Measurements from ENCODE around the gene ASTN2.

The ASTN2 gene

DNA sequence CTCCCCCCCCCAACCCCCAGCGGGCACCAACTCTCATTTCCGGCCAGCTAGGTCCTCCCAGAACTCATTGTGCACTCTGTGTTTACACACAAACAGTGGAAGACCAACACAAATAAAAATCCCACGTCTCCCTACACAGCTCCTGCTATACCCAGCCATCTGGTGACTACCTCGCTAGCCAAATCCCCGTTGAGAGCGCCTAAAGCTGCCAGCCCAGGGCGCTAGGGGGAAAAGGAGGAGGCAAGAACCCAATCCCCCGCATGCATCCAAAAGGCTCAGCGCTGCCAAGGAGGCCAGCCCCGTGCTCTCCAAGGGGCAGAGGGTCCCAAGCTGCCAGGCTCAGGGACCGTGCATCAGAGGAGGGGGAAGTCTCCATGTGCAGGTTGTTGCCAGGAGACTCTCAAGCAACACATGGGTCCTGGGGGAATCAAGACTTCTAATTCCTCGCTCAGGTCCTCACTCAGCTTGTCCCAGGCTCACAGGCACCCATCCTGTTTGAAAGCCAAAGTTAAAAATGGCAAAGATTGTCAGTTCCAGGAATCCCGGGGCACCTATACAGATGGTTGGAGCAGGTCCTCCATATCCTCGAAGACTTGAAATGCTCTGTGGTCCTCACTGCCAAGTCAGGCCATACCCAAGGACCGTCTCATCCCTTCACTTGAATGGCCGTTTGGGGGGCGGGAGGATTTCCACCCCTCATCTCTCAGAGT lies 2.7 kb downstream of the ASTN2 start:
- no peak overlapping the region for H3K27ac Mint-ChIP-seq
- no peak for ATAC-seq (replicated peaks)
- H3K4me1 Mint-ChIP-seq (ENCODE audit: low read depth in 2 of 2), result no peaks in the 10 kb centered on the region
- no peaks in the 10 kb centered on the region for H3K36me3 Mint-ChIP-seq (ENCODE audit: insufficient read depth)
- H3K27me3 Mint-ChIP-seq, result peaks cover 30 to 31% of the 10 kb centered on the region in 2 donors
- H3K9me3 Mint-ChIP-seq, result peaks cover 4 to 9% of the 10 kb centered on the region in 2 donors
- H3K4me3 Mint-ChIP-seq, result no peak overlapping the region
- no peak for DNase-seq

- Mint-ChIP-seq H3K27ac (no peak overlapping the region), H3K9me3 (peaks cover 4 to 9% of the 10 kb centered on the region in 2 donors), H3K36me3 (ENCODE audit: insufficient read depth) (no peaks in the 10 kb centered on the region), H3K4me1 (ENCODE audit: low read depth in 2 of 2) (no peaks in the 10 kb centered on the region), H3K4me3 (no peak overlapping the region), H3K27me3 (peaks cover 30 to 31% of the 10 kb centered on the region in 2 donors)
- ATAC-seq (replicated peaks) (no peak), DNase-seq (no peak)
These were observed 3.3 kb downstream of the ASTN2 start for GRCh38 chr9:117411547-117411946.

GRCh38 chr9:117409321-117409720 lies 5.5 kb downstream of the ASTN2 start:
- Mint-ChIP-seq H3K36me3 (ENCODE audit: insufficient read depth) (no peaks in the 10 kb centered on the region), H3K4me1 (ENCODE audit: low read depth in 2 of 2) (no peaks in the 10 kb centered on the region), H3K27me3 (peaks cover 30 to 31% of the 10 kb centered on the region in 2 donors), H3K27ac (no peak overlapping the region), H3K9me3 (peaks cover 6 to 9% of the 10 kb centered on the region in 2 donors), H3K4me3 (no peak overlapping the region)
- DNase-seq (no peak), ATAC-seq (replicated peaks) (no peak)

GRCh38 chr9:117407436-117408022 lies 7.3 kb downstream of the ASTN2 start:
- Mint-ChIP-seq H3K27me3 (peaks cover 15 to 16% of the 10 kb centered on the region in 2 donors), H3K27ac (no peak overlapping the region), H3K4me3 (no peak overlapping the region), H3K4me1 (ENCODE audit: low read depth in 2 of 2) (no peaks in the 10 kb centered on the region), H3K9me3 (peaks cover 6 to 9% of the 10 kb centered on the region in 2 donors), H3K36me3 (ENCODE audit: insufficient read depth) (no peaks in the 10 kb centered on the region)
- ATAC-seq (replicated peaks), result no peak
- DNase-seq, result no peak

DNA sequence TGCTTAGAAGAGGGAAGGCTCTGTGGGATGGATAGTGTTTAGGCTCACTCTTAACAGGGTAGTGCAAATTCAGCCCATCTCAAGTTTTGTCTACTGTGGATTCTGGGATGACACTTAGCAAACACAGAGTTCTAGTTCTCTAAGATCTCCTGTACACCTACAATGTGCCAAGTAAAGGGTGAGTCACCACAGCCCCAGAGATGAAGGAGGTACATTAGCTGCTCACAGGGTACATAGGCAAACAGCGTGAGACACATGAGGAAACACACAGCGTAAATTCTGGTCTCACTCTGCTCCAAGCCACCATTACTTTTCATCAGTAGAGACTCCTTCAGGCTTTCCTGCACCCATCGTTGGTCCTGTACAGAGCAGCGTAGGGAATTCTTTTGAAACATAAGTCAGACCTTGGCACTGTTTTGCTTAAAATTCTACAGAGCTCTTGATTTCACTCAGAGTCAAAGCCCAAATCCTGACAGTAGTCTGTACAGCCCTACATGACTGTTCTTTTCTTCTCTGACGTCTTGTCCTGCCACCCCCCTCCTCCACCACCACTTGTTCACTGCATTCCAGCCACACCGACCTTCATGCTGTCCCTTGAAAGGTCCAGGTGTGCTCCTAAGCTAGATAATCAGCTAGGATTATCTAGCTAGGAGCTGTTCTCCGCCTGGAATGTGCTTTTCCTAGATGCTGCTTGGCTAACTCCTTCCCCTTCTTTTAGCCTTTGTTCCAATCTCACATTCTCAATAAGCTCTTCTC lies 8.7 kb downstream of the ASTN2 start:
- no peaks in the 10 kb centered on the region for H3K4me1 Mint-ChIP-seq (ENCODE audit: low read depth in 2 of 2)
- no peak overlapping the region for H3K4me3 Mint-ChIP-seq
- no peak for ATAC-seq (replicated peaks)
- H3K36me3 Mint-ChIP-seq (ENCODE audit: insufficient read depth), result no peaks in the 10 kb centered on the region
- H3K27me3 Mint-ChIP-seq, result peaks cover 7 to 8% of the 10 kb centered on the region in 2 donors
- peaks cover 8 to 9% of the 10 kb centered on the region in 2 donors for H3K9me3 Mint-ChIP-seq
- no peak for DNase-seq
- H3K27ac Mint-ChIP-seq, result no peak overlapping the region

GRCh38 chr9:117403848-117404247 lies 11.0 kb downstream of the ASTN2 start:
- H3K4me1 Mint-ChIP-seq (ENCODE audit: low read depth in 2 of 2), result no peaks in the 10 kb centered on the region
- no peak for ATAC-seq (replicated peaks)
- H3K27me3 Mint-ChIP-seq, result no peaks in the 10 kb centered on the region
- H3K4me3 Mint-ChIP-seq, result no peak overlapping the region
- no peak for DNase-seq
- no peaks in the 10 kb centered on the region for H3K36me3 Mint-ChIP-seq (ENCODE audit: insufficient read depth)
- H3K9me3 Mint-ChIP-seq, result peaks cover 0 to 4% of the 10 kb centered on the region in 2 donors
- H3K27ac Mint-ChIP-seq, result no peak overlapping the region

- H3K9me3 Mint-ChIP-seq, result peaks cover 0 to 4% of the 10 kb centered on the region in 2 donors
- no peaks in the 10 kb centered on the region for H3K4me1 Mint-ChIP-seq (ENCODE audit: low read depth in 2 of 2)
- no peak for DNase-seq
- no peaks in the 10 kb centered on the region for H3K36me3 Mint-ChIP-seq (ENCODE audit: insufficient read depth)
- ATAC-seq (replicated peaks), result no peak
- H3K27me3 Mint-ChIP-seq, result no peaks in the 10 kb centered on the region
- no peak overlapping the region for H3K4me3 Mint-ChIP-seq
- no peak overlapping the region for H3K27ac Mint-ChIP-seq
These were observed 11.4 kb downstream of the ASTN2 start for GRCh38 chr9:117403403-117403811.

GRCh38 chr9:117400171-117400570 lies 14.7 kb downstream of the ASTN2 start:
- peaks cover 0 to 3% of the 10 kb centered on the region in 2 donors for H3K9me3 Mint-ChIP-seq
- no peak overlapping the region for H3K27ac Mint-ChIP-seq
- no peaks in the 10 kb centered on the region for H3K27me3 Mint-ChIP-seq
- no peak overlapping the region for H3K4me3 Mint-ChIP-seq
- H3K36me3 Mint-ChIP-seq (ENCODE audit: insufficient read depth), result no peaks in the 10 kb centered on the region
- no peaks in the 10 kb centered on the region for H3K4me1 Mint-ChIP-seq (ENCODE audit: low read depth in 2 of 2)
- DNase-seq (no peak), ATAC-seq (replicated peaks) (no peak)

GRCh38 chr9:117395151-117395650 lies 19.7 kb downstream of the ASTN2 start:
- no peak overlapping the region for H3K27ac Mint-ChIP-seq
- no peaks in the 10 kb centered on the region for H3K27me3 Mint-ChIP-seq
- no peaks in the 10 kb centered on the region for H3K36me3 Mint-ChIP-seq (ENCODE audit: insufficient read depth)
- ATAC-seq (replicated peaks) (no peak), DNase-seq (no peak)
- H3K4me1 Mint-ChIP-seq (ENCODE audit: low read depth in 2 of 2), result no peaks in the 10 kb centered on the region
- H3K9me3 Mint-ChIP-seq, result peaks cover 3 to 7% of the 10 kb centered on the region in 2 donors
- H3K4me3 Mint-ChIP-seq, result no peak overlapping the region

GRCh38 chr9:117394655-117395054 lies 20.2 kb downstream of the ASTN2 start:
- H3K27ac Mint-ChIP-seq, result no peak overlapping the region
- no peaks in the 10 kb centered on the region for H3K4me1 Mint-ChIP-seq (ENCODE audit: low read depth in 2 of 2)
- no peaks in the 10 kb centered on the region for H3K27me3 Mint-ChIP-seq
- no peak for ATAC-seq (replicated peaks)
- no peak overlapping the region for H3K4me3 Mint-ChIP-seq
- no peak for DNase-seq
- H3K9me3 Mint-ChIP-seq, result peaks cover 3 to 7% of the 10 kb centered on the region in 2 donors
- no peaks in the 10 kb centered on the region for H3K36me3 Mint-ChIP-seq (ENCODE audit: insufficient read depth)

DNA sequence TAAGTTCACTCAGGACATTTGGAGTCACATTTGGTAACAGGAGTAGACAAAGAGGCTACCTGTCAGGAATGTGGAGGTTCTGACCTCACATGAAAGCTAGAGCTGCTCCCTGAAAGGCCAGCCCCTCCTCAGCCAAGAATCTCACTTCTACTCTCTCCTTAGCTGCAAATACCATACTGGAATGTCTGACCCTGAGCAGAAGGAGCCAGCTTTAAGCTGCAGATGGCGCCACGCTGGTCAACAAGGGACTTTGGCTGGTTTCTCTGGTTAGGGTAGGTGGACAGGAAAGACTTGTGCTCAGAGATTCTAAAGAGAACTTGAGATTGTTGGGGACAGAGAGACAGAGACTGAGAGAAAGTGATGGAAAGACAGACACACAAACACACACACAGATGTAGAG lies 21.9 kb downstream of the ASTN2 start:
- peaks cover 3 to 7% of the 10 kb centered on the region in 2 donors for H3K9me3 Mint-ChIP-seq
- DNase-seq, result no peak
- H3K27me3 Mint-ChIP-seq, result no peaks in the 10 kb centered on the region
- H3K4me1 Mint-ChIP-seq (ENCODE audit: low read depth in 2 of 2), result no peaks in the 10 kb centered on the region
- ATAC-seq (replicated peaks), result no peak
- H3K4me3 Mint-ChIP-seq, result no peak overlapping the region
- H3K27ac Mint-ChIP-seq, result no peak overlapping the region
- H3K36me3 Mint-ChIP-seq (ENCODE audit: insufficient read depth), result no peaks in the 10 kb centered on the region

DNA sequence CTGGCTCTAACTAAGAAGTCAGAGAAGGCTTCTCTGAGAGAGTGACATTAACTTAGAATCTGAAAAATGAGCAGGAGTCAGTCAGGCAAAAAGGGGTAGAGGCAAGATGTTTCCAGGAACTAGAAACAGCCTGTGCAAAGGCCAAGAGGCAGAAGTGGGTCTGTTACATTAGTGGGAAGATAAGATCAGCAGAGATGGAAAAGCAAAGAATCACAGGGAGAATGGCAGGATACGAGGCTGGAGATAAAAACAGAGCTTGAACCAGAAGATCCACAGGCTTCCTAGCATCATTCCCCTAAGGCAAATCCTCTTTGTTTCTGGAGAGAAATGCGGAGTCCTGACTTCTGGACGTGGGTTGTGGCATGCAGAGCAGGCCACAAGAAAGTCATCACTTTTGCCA lies 27.4 kb downstream of the ASTN2 start:
- H3K27me3 Mint-ChIP-seq, result no peaks in the 10 kb centered on the region
- no peak overlapping the region for H3K27ac Mint-ChIP-seq
- H3K9me3 Mint-ChIP-seq, result peaks cover 4 to 6% of the 10 kb centered on the region in 2 donors
- H3K36me3 Mint-ChIP-seq (ENCODE audit: insufficient read depth), result no peaks in the 10 kb centered on the region
- no peak for ATAC-seq (replicated peaks)
- DNase-seq, result no peak
- H3K4me3 Mint-ChIP-seq, result no peak overlapping the region
- H3K4me1 Mint-ChIP-seq (ENCODE audit: low read depth in 2 of 2), result no peaks in the 10 kb centered on the region

GRCh38 chr9:117379341-117379740 lies 35.5 kb downstream of the ASTN2 start:
- H3K27ac Mint-ChIP-seq, result no peak overlapping the region
- H3K9me3 Mint-ChIP-seq, result peaks cover 6 to 8% of the 10 kb centered on the region in 2 donors
- ATAC-seq (replicated peaks) (no peak), DNase-seq (no peak)
- no peaks in the 10 kb centered on the region for H3K4me1 Mint-ChIP-seq (ENCODE audit: low read depth in 2 of 2)
- no peak overlapping the region for H3K4me3 Mint-ChIP-seq
- H3K36me3 Mint-ChIP-seq (ENCODE audit: insufficient read depth), result peaks cover 4% of the 10 kb centered on the region
- H3K27me3 Mint-ChIP-seq, result no peaks in the 10 kb centered on the region
